T1000 (cell line): ENCODE results near the gene MC4R.
"Not testable (repeated sequence)": the region's sequence is repeated elsewhere in the genome, so short reads cannot be mapped to it uniquely, and the experiment has no call there.

Experiments
- DNase-seq: peaks from one replicate; lab custom pipeline; 2025; ENCODE audit warnings: mixed read lengths; lab: John Stamatoyannopoulos, UW

MC4R gene

GRCh38 chr18:60372596-60372995 is at the start of gene MC4R:
Gene MC4R, minus strand, starts transcription at chr18:60372775. Its CDS starts 426 bp downstream, at chr18:60372349.
- no peak for DNase-seq

- not testable (repeated sequence) for DNase-seq
Measured at GRCh38 chr18:60422306-60422705, 49.7 kb upstream of the MC4R start.

GRCh38 chr18:60421356-60422118 is 49.0 kb upstream of the MC4R start:
- no peak for DNase-seq

GRCh38 chr18:60417946-60418345 is 45.4 kb upstream of the MC4R start:
- no peak for DNase-seq

- DNase-seq, result no peak
Measured at GRCh38 chr18:60413944-60414547, 41.5 kb upstream of the MC4R start.

GRCh38 chr18:60411715-60412114 is 39.1 kb upstream of the MC4R start:
- DNase-seq, result no peak

GRCh38 chr18:60406721-60407120 is 34.1 kb upstream of the MC4R start:
- no peak for DNase-seq

GRCh38 chr18:60404486-60405085 is 32.0 kb upstream of the MC4R start:
- DNase-seq, result no peak

GRCh38 chr18:60401346-60401745 is 28.8 kb upstream of the MC4R start:
- DNase-seq, result no peak

- no peak for DNase-seq
Measured at GRCh38 chr18:60391571-60392226, 19.1 kb upstream of the MC4R start.

- DNase-seq, result no peak
Measured at GRCh38 chr18:60389314-60389713, 16.7 kb upstream of the MC4R start.

GRCh38 chr18:60385693-60386092 is 13.1 kb upstream of the MC4R start:
- no peak for DNase-seq

GRCh38 chr18:60383893-60384292 is 11.3 kb upstream of the MC4R start:
- DNase-seq, result no peak

GRCh38 chr18:60377778-60378469 is 5.3 kb upstream of the MC4R start:
- DNase-seq, result no peak

GRCh38 chr18:60372132-60372531 is 443 bp downstream of the MC4R start:
- no peak for DNase-seq

- no peak for DNase-seq
Measured at GRCh38 chr18:60358516-60358915, 14.1 kb downstream of the MC4R start.

- no peak for DNase-seq
Measured at GRCh38 chr18:60350941-60351340, 21.6 kb downstream of the MC4R start.

- DNase-seq, result no peak
Measured at GRCh38 chr18:60350150-60350549, 22.4 kb downstream of the MC4R start.

- DNase-seq, result no peak
Measured at GRCh38 chr18:60347526-60348045, 25.0 kb downstream of the MC4R start.

GRCh38 chr18:60339018-60339417 is 33.6 kb downstream of the MC4R start:
- no peak for DNase-seq

- no peak for DNase-seq
Measured at GRCh38 chr18:60331890-60332289, 40.7 kb downstream of the MC4R start.

GRCh38 chr18:60329131-60329530 is 43.4 kb downstream of the MC4R start:
- DNase-seq, result no peak
